Activated CD8-positive, alpha-beta T cell treated with anti-CD3 and anti-CD28 coated beads for 36 hours (primary cell): ENCODE results near the gene VENTX. TPM values are rescaled to one million over a fixed set of nuclear protein-coding genes. Genes with fewer than 3 reads are reported as not detected.

Experiments used
- ATAC-seq: fragments of 200-7000 bp; cut with Tn5 transposase; one replicate; pipeline ENCODE4 v1.10.0; 2021; ENCODE audit warnings: mild to moderate bottlenecking, moderate library complexity
- CTCF ChIA-PET: fragments of 350-600 bp; sonication (Branson Sonifier 250); formaldehyde crosslinking; loops from one replicate; lab custom pipeline; 2021; ENCODE audit warnings: antibody characterized with exemption; lab: Charles Lee
- POLR2A ChIA-PET: fragments of 350-600 bp; sonication (Branson Sonifier 250); formaldehyde crosslinking; loops from one replicate; lab custom pipeline; 2021; ENCODE audit warnings: antibody characterized with exemption; lab: Charles Lee
- DNase-seq: peaks from one replicate; pipeline ENCODE4 v3.0.0-alpha.2; 2020
- H3K27ac Mint-ChIP-seq: one replicate; pipeline ENCODE4 v1.8.0; 2021; ENCODE audit warnings: mild to moderate bottlenecking, mixed read lengths
- H3K27me3 Mint-ChIP-seq: one replicate; pipeline ENCODE4 v1.8.0; 2021; ENCODE audit warnings: mixed read lengths
- H3K36me3 Mint-ChIP-seq: one replicate; pipeline ENCODE4 v1.8.0; 2021; ENCODE audit warnings: low read depth, mixed read lengths
- H3K4me1 Mint-ChIP-seq: one replicate; pipeline ENCODE4 v1.8.0; 2021; ENCODE audit warnings: low read depth, mixed read lengths
- H3K4me3 Mint-ChIP-seq: one replicate; pipeline ENCODE4 v1.8.0; 2021; ENCODE audit warnings: mild to moderate bottlenecking, moderate library complexity, mixed read lengths
- H3K9me3 Mint-ChIP-seq: one replicate; pipeline ENCODE4 v1.8.0; 2021; ENCODE audit warnings: mixed read lengths
- CTCF ChIP-seq: fragments of 200-600 bp; IDR thresholded peaks from one replicate; pipeline ENCODE4 v1.8.0; 2022; ENCODE audit warnings: antibody characterized with exemption, mild to moderate bottlenecking
- intact Hi-C: fragments of 100-400 bp; cut with micrococcal nuclease; formaldehyde crosslinking; loops from one replicate; pipeline ENCODE4 v1.10.0; 2022
- total RNA-seq, 2 experiments: library from RNA; stranded (reverse); gene quantifications; one replicate each; pipeline ENCODE4 v1.2.3, GENCODE V29; 2021

The VENTX gene
- total RNA-seq, 2 experiments from 2014 or later, result 0.09 TPM; not detected in 1

GRCh38 chr10:133241501-133242205, 4.0 kb downstream of the VENTX start:
- ATAC-seq (no peak), DNase-seq (peak; percentile 39)
- ChIA-PET POLR2A (interaction anchor here (1.2 kb wide), 1 partner anchor 8 kb away, joined by 3 read pairs; no protein-coding TSS in a partner anchor), CTCF (no interaction called here)
- peak overlapping the region; percentile 42 for H3K4me3 Mint-ChIP-seq
- no peaks in the 10 kb centered on the region for H3K36me3 Mint-ChIP-seq
- intact Hi-C loops, result no loop called here
- H3K9me3 Mint-ChIP-seq, result no peaks in the 10 kb centered on the region
- H3K27me3 Mint-ChIP-seq, result peaks cover 39% of the 10 kb centered on the region
- no peak for TF ChIP-seq CTCF
- H3K27ac Mint-ChIP-seq, result no peak overlapping the region
- H3K4me1 Mint-ChIP-seq, result peaks cover 16% of the 10 kb centered on the region

DNA sequence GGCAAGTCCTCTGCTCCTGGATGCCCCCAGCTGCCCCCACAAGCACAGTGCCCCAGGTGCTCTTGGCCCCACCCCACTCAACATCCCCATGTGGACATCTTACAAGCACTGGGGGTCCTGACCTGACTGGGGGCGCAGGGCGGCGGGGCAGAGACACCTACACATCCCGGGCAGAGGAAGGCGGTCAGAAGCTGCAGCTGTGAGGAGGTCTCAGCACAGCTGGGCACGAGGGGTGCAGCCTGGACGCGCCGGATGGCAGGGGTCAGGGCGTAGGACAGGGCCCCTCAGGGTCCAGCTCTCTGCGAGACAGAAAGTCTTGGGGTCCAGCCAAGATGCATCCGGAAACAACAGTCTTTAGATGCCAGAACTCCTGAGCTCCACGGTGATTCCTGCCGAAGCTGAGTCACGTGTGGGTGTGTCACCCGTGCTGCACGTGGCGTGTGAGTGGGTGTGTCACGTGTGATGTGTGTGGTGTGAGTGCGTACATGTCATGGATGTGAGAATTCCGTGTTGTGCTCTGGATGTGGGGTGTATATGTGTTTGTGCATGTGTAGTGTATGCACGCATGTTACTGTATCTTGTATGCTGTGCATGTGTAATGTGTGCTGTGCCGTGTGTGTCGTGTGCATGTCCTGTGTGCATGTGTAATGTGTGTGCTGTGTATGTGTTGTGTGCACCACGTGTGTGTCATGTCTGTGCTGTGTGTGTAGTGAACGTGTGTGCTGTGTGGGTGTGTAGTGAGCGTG, 5.1 kb downstream of the VENTX start:
- Mint-ChIP-seq H3K4me1 (peaks cover 16% of the 10 kb centered on the region), H3K9me3 (no peaks in the 10 kb centered on the region), H3K4me3 (no peak overlapping the region), H3K27ac (no peak overlapping the region), H3K36me3 (no peaks in the 10 kb centered on the region), H3K27me3 (peaks cover 39% of the 10 kb centered on the region)
- ATAC-seq (no peak), DNase-seq (no peak)
- TF ChIP-seq CTCF, result no peak
- CTCF ChIA-PET, result no interaction called here
- intact Hi-C loops, result no loop called here
- POLR2A ChIA-PET, result interaction anchor here (1.2 kb wide), 1 partner anchor 9 kb away, joined by 3 read pairs; no protein-coding TSS in a partner anchor

DNA sequence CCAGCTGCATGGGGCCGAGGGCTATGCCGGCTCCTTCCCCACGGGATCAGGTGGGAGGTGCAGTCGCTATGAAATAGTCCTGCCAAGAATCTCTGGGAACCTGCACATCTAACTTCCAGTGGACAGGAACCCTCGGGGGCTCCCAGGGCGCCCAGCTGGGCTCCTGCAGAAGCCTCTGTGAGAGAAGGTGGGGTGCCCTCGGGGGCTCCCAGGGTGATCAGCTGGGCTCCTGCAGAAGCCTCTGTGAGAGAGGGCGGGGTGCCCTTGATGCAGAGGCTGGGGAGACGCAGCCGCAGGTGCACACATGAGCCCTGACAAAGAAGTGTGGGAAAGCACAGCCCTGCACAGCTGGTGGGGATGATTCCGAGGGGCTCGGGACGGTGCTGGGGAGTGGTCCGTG, 5.9 kb downstream of the VENTX start:
- H3K27me3 Mint-ChIP-seq, result peaks cover 35% of the 10 kb centered on the region
- TF ChIP-seq CTCF, result no peak
- ChIA-PET CTCF (no interaction called here), POLR2A (no interaction called here)
- no peaks in the 10 kb centered on the region for H3K36me3 Mint-ChIP-seq
- no peaks in the 10 kb centered on the region for H3K9me3 Mint-ChIP-seq
- intact Hi-C loops, result no loop called here
- ATAC-seq, result no peak
- no peak overlapping the region for H3K4me3 Mint-ChIP-seq
- H3K4me1 Mint-ChIP-seq, result peaks cover 16% of the 10 kb centered on the region
- no peak for DNase-seq
- H3K27ac Mint-ChIP-seq, result no peak overlapping the region

DNA sequence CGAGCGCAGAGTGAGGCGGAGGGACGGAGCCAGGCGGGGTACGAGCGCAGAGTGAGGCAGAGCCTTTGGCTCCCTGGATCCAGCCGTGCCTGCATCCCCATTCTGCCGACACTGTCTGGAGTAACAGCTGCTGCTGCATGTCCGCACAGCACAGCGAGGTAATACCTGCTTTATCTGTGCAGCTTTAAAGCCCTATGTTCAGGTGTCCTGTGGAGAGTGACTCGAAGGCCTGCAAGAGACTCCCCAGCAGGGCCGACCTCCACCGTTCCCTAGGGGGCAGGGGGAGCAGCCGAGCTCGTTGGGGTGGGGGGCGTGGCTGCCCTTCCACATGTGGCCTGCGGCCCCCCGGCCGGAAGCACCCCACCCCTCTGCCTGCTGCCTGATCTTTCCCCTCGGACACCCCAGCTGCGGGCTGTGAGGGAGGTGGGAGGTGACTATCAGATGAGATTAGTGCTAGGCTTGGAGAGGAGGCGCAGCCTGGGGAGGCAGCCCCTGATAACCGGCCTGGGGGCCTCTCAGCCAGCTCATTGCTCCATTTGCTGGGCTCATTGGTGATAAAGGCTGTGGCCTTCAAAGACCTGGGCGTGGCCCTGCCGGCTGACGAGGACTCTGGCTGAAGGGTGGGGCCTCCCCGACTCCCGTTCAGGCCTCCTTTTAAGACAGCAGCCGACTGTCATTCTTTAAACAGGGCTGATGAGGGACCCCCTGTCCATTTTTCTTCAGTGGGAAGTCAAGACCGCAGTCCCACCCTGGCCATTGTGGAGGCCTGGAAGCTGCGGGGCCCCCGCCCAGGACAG, 8.0 kb downstream of the VENTX start:
- Mint-ChIP-seq H3K36me3 (no peaks in the 10 kb centered on the region), H3K4me1 (peaks cover 16% of the 10 kb centered on the region), H3K9me3 (no peaks in the 10 kb centered on the region), H3K4me3 (no peak overlapping the region), H3K27me3 (peaks cover 24% of the 10 kb centered on the region), H3K27ac (no peak overlapping the region)
- ATAC-seq, result no peak
- DNase-seq, result no peak
- ChIA-PET CTCF (interaction anchor here (0.9 kb wide), 1 partner anchor 62 kb away, joined by 3 read pairs; no protein-coding TSS in a partner anchor), POLR2A (no interaction called here)
- intact Hi-C loops, result no loop called here
- no peak for TF ChIP-seq CTCF
